SU-DHL-6 (cell line): ENCODE results near the gene THAP2.

Experiments used
- CTCF ChIP-seq: fragments of 200-600 bp; sonication (generic); IDR thresholded peaks from one replicate; pipeline ENCODE4 v1.5.1; 2017; ENCODE audit warnings: antibody characterized with exemption, mild to moderate bottlenecking, low read length, moderate library complexity; ENCODE audit not compliant: insufficient read depth, poor library complexity, severe bottlenecking
- EZH2phosphoT487 ChIP-seq: fragments of 200-600 bp; sonication (generic), shearing (Covaris generic); conservative IDR thresholded peaks from 2 replicates; pipeline ENCODE4 v1.6.1; 2018; ENCODE audit warnings: mild to moderate bottlenecking, antibody characterized with exemption, low read length, moderate library complexity, mixed read lengths

DNA sequence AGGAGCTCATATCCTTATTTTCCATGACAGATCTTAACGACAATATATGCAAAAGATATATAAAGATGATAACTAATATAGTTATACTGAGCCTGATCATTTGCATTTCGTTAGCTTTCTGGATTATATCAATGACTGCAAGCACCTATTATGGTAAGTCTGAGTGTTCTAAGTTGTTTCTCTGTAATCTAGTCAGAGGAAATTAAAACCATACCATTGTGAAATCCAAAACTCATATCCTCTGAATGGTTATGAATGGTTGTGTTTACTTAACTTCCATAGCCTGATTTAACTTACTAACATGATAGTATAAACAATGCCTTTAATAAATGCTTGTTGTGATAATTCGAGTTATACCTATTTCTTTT, 22.5 kb downstream of the THAP2 start:
- no peak for TF ChIP-seq CTCF
- TF ChIP-seq EZH2phosphoT487: no peak
